T-helper 1 cell (primary cell): ENCODE results near the gene GATB.

Experiments used
- DNase-seq, 5 donors: peaks; one replicate each; pipeline ENCODE4 v3.0.0-alpha.2; 2012 to 2020

GATB gene

DNA sequence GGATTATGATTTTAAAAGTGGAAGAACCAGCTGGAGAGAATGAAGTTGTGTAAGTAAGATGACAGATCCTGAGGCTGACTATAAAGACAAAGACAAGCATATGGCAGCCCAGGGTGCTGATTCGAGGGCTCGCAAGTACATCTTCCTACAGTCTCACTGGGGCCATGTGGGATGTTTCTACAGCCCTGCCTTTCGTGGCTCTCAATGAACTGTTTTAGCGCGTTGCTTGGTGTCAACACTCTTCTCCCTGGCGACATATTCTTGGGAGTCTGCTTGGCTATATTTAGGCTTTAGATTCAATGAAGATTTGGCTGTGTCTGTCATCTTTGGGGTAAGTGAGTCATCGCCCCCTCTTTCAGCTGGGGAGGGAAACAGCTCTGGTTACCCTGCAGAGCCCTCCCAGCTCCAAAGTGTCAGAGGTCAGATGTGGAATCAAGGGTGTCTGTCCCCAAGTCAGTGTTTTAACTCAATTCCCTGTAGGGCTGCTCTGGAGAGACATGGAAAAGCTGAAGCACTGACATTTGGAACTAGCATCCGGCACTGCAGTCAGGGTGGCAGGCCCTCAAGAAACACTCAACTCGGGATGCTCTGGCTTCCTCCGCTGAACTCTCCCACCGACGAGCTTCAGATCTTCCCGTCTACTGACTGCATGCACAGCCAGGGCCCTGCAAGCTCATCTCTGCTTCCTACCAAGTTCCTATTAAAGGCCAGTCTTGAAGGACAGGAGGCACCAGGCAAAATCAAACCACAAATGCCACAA lies 65.7 kb downstream of the GATB start:
- DNase-seq: no peak

DNA sequence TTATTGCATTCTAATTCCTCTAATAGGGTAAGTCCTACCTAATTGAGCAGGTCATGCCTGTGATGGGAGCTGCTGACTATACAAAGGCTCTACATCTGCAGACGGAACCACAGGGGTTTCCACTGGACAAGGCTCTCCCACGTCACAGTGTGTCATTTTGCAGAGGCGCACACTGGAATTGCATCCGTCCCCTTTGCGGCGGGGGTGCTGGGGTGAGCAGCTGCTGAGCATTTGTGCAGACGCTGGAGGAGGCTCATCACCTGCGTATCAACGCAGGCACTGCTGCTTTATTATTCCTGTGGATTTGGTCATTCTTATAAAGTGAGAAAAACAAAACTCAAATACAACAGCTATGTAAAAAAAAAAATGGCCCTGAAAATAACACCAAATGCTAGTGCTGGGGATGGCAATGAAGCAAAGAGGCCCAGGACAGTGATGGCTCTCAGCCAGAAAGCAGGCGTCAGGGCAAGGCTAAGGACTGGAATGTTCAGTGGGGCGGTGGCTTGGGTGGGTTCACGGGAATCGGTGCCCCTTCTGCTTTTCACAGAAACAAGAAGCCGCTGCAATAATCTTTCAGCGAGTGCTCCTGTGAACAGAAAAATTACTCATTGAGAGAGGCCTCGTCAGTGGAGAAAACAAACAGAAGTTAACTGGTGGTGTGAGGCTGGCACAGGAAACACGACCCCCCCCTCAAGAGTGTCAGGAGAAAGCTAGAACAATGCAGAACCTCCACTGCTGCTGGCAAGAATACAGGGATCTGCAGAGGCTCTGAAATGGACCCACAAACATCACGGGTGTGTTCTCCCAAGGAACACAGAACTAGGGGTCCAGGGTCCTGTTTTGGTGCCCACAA lies 67.8 kb downstream of the GATB start:
- no peak for DNase-seq

DNA sequence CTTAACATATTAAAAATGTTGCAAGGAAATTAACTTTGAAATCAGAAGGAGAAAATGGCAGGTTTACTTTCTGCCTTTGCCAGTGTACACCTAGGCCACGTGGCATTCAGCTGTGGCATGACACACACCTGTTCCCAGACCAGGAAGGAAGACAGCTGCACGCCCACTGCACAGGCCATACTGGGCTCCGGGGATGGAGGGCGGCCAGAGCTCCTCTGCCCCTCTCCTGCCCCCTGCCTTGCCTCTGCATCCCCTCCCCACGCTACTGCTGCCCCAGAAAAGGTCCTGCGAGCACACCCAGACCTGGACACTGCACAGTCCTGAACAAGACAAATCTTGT lies 68.4 kb downstream of the GATB start:
- DNase-seq: no peak

DNA sequence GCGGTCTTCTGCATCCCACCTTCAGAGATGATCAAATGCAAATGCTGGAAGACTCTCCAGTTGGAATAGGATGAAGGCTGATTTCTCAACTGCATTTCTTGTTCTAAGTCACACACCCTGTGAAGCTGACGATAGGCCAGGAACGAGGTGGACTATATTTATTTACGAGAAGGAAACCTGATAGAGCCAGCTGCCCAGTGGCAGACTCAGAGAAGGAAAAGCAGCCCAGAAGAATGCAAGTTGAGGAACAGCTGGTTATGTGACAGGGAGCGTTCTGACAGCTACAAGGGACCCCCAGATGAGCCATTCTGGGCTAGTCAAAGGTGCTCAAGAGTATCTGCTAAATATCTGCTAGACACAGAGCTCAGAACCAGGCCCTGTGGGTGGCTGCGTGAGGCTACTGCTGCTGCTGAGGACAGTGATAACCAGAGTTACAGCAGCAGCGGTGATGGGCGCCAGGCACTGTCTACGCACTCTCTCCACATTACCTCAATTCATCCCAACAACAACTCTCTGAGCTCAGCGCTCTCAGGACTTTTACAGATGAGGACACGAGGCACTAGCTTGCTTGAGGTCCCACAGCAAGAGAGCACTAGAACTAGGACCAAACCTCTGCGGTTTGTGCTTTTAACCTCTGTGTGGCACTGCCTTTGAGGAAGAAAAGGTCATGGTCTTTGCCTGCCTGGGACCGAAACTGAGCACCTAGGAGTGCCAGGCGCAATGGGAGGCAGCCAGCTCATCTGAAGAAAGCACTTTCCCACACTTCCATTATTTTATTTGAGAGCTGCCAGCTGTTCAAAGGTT lies 69.0 kb downstream of the GATB start:
- DNase-seq: no peak

DNA sequence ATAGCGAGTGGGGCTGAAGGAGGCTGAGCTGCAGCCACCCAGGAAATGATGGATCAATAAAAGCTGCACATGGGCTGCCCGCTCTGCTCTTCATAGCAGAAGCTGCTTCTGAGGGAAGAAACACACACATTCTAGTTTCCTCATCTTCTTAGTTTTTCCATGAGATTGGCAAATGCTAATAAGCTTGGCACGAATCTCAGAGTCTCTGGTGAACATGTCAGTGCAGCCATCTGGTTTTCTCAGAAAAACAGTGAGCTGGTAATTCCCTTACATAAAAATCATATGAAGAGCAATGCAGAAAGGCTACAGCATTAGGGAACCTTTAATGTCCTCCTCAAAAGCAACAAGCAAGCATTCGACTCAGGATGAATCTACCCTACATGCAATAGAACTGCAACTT lies 69.9 kb downstream of the GATB start:
- no peak for DNase-seq

DNA sequence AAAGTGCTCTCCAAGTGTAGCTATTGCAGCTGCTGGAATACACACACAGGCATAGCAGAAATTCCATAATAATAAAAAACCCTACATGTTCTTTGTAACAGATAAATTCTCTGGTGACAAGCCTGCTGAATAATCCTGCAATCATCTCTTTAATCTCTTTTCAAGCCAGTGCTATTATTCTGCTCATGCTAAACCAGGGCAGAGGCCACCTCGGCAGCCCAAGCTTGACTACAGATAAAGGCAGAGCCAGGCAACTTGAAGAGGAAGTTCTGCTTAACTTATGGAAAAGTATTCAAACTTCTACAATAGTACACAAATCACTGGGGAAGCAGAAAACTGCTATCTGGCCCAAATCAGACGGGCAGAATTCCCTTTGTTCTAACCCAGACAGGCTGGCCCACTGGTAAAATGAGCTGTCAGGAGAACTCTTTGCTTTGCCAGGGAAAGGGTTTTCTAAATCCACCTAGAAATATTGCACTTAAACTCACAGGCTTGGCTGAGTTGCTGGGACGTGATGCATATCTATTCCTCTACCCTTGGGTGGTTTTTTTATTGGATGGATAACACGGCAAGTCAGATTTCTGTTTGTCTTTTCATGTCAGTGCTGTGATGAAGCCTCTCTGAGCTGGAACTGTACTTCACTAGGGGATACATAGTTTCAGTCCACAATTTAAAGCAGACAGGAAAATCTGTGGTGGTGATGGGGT lies 70.5 kb downstream of the GATB start:
- DNase-seq: no peak

DNA sequence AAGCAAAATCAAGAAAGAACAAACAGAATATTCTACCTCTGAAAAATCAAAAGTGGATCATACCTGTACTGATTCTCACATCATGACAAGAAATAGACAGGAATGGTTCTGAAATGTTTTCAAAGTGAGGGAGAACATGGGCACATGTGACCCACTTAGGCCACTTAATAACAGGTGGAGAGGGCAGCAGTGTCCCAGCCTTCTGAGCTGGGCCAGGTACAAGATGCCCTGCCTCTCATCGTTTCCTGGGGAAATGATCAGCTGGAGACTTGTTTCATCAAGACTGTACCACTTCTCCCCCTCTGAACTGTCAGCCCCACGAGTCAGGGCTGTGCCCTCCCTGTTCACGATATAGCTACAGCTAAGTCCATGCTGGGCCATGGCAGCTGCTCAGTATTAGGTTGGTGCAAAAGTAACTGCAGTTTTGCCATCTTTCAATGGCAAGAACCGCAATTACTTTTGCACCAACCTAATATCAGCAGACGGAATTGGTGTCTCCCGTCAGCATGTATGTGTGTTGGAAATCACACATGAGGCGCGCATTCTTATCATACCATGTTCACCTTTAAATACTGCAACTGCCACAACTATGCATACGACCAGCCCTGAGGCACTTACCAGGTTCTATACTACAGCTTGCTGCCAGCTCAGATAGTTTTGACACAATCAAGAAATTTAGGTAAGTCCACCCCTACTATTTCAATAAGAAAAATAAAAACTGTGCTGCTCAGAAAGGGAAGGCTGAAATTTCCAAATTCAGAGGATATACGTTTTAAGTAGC lies 71.4 kb downstream of the GATB start:
- no peak for DNase-seq

DNA sequence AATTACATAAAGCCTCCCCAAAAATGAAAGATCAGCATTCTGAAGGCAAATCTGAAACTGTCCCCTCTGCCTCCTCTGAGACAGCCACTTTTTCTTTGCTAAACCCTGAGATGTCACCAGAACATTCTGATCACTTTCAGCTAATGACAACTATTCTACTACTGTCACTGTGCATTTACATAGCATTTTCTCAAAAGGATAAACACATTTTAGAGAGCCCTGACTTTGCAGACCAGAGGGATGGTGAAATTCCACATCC lies 72.1 kb downstream of the GATB start:
- no peak for DNase-seq

DNA sequence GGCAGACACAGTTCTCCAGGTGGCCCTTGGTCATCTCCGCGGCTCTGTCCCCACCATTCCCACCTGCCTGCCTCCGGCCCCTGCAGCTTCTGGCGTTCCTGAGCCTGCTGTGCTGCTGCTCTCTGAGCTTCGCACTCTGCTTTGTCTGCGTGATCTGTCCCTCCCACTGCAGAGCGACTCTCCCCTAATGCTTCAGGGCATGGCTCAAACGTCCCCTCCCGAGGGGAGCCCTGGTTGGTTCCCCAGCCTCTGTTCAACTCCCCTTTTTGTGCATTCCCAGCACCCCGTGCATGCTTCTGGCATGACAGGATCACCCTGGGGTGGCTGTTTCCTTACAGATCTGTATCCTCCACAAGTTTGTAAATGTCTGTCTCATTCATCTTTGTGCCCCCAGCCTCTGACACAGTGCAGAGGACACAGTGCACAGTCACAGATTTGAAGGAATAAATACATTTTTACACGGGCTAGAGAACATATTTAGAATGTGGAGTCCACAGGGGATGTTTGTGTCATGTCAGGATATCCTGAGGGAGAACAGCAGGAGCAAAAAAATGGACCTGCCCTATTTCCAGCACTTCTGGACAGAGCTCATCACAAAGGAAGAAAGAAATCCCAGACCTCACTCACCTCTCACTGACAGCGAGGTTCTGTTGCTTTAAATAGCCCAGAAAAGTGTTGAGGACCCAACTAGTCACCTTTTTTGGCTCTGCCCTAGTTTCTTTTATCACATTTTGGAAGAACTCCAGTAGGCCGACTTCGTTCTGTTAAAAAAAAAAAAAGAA lies 72.6 kb downstream of the GATB start:
- no peak for DNase-seq

DNA sequence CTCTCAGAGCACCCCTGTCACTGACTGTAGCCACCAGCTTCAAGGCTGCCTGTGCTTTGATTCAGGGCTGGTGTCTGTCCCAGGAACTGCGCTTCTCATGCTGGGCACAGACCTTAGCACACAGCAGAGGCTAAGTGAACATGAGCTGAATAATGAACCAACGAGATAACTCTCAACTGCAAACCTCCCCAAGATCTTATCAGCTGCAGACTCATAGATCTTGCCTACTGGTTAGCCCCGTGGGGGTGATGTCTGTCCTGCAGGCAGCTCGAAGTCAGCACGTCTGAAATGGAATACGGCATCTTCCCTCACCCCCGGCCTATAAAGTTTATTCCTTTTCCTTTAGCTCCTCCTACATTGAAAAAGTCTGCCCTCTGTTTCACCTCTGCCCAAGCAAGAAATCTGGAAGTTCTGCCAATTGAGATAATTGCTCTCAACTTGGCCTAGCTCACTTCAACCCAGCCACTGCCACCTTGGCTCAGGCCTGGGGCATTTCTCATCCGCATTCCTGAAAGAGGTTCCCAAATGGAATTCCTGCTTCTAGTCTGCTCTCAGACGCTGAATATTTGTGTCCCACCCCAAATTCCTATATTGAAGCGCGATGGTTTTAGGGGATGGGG lies 73.7 kb downstream of the GATB start:
- no peak for DNase-seq

DNA sequence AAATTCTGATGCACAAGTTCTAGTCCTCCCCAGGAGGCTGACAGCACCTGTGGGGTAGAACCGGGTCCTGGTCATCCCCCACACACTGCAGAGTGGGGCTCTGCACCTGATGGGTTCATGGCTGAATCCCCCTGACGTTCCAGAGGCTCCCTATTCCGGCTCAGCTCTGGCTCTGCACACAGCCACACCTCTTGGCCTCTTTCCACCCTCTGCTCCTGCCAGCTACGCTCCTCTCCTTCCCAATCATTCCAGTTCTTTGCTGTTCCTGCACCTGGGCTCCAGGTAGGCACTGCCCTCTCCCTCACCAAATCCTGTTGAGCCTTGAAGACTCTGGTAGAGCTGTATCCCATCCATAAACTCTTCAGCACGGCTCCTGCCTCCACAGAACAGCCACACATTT lies 75.5 kb downstream of the GATB start:
- DNase-seq: no peak

DNA sequence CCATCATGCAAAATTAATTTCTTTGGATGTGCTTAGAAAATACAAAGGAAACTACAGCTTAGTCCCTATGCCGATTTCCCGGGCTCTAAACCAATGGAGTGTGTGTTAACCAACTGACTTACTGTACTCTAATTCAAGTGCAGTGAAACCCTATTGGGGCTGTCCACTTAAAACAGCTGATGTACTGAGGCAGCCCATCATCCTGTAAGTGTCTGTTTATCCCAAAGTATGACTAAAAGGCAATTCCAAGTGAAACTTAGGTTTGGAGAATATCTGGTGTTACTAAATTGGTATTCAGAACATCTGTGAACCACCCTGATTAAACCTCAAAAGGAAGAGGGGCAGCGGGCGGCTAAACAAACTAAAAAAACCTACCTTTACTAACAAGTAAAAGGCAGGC lies 79.7 kb downstream of the GATB start:
- DNase-seq: no peak

DNA sequence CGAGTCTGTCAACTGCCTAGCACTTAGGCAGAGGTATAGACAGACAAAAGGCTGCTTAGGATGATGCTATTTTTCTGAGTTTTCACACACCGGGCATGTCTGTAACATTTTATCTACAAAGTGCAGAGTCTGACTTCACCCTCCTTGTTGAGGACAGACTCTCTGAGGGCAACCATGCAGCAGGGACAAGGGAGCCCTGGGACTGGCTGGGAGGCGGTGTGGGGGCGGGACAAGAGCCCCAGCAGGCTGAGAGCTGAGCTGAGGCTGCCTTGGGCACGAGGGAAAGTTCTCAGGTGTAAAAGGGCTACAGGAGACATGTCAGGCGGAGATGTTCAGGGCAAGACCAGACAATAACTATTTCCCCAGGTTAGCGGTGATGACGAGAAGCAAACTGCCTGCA lies 81.6 kb downstream of the GATB start:
- DNase-seq: no peak

DNA sequence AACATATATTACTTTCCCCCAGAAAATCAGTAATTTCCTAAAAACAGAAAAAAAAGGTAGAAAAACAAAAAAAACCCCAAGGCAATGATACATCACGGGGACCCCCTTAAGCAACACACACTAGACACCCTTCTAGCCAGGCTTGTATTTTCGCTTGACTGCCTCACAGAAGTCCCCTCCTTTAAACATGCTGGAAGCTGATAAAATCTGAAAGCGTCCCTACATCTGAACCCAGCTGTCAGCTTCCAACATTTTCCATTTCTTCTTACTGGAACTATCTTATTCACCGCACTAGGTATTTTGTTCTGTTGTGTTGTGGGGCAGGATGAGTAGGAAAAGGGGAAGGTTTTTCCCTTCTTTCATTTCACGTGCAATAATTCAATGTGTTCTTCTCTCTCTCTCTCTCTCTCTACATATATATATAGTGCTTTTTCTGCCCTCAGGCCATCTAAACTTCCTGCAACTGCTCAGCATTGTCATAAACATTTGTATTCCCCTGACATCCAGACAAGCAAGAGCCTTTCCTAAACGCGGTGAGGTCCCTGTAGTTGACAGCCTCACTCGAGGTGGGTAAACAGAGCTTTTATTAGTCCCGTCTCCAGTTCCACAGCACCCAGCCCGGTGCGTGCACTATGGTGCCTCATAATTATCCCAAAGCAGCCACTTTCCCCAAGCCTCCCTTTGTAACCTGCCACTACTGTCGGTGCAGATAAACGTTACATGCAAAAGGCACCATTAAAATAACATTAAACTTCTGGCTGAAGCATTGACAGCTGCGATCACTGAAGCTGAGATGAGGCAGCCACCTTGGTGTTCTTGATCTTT lies 82.5 kb downstream of the GATB start:
- DNase-seq: no peak

DNA sequence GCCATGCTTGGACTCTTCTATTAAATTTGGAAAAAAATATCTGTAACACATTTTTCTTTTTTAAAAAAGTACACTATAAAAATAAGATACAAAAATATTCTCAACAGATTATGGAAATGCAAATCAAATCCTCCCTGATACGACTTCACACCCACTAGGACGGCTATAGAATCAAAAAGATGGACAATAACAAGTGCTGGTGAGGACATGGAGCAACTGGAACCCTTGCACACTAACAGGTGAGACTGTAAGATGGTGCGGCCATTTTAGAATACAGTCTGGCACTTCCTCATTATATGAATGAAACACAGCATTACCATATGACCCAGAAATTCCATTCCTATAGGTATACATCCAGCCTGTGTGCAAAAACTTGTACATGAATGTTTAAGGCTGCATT lies 83.6 kb downstream of the GATB start:
- no peak for DNase-seq

DNA sequence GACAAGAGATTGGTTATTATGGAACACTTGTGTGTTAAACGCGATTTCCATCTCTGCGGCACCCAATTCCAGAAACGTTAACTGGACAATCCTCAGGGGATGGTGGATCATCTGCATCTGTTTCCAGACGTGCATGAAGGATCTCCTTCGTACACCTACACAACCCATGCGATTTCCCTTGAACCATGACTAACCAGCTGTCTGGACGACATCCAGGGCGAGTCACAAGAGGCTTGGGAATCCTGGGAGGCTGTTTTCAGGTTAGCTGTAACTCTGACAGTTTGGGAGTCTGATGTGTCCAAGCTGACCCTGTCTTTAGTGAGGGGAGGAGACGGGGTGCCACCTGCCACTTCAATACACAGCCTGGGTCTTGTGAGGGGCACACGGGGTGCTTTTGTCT lies 84.5 kb downstream of the GATB start:
- DNase-seq: no peak

DNA sequence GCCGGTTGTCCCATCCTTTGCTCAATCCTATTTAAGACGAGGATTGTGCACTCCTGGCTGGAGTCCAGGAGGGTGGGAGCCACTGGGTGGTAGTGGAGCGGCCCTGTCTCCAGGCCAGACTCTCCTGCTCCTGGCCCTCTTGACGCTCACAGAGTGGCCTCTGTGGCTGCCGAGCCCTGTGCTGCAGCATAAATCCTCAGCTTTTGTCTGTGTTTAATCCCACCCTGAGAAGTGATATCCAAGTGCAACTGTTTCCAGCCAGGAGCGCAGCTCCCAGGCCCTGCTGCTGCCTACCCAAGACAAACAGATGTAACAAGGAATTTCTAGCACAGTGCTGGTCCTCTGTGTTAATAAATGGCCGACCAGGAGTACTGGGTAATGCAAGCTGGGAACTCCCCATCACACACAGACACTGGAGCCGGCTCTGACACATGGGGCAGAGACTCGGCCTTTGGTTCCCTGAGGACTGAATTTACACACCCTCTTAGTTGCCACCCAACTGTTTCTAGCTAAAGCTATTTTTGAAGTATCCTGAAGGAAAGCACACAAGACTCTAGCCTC lies 85.3 kb downstream of the GATB start:
- DNase-seq: no peak

DNA sequence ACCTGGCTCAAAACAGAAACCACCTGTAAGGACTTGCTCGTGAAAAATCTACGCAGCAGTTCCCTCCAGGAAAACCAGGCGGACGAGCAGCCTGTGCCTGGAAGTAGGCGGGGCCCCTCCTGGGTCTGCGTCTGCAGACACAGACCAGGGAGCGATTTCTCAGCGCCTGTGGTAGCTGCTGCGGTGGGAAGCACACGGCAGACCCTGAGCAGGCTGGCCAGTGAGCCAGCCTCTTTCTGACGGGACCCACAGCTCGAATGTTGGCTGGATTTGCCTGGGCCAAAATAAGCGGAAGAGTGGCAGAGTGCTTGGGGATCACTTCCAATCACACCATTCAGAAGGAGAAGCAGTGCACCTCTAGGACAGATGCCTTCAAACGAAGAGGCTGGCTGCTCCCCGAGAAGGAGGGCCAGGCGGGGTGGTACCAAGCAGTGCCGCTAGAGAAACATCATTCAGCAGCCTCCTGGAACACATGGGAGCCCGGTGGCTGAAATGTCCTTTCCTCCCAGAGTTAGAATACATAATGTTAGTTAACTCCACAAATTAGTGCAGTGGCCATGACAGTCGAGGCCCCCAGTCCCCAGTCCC lies 85.9 kb downstream of the GATB start:
- DNase-seq: no peak

DNA sequence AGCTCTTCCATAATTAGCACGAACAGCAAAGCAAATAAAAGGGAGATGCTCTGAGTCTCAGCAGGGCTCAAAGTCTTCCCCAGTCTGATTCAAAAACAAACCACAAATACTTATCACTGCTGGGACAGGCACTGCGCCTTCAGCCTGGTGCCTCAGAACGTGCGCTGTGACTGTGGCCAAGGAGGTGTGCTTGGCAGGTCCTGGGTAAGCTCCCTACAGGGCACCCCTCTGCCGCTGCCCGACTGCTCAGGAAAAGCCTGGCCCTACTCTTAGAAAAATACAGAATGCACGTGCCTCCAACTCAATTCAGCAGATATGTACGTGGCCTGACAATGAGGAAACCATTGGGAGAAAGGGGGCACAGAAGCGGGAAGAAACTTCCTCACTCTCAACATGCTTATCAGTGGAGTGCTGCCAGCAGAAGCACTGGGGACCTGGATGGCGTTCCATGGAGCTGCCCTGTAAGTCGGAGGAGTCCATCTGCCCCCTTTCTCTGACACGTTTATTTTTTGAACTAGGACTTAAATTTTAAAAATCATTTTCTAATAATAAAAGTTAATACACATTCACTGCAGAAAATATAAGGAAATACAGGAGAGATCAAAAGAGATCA lies 86.8 kb downstream of the GATB start:
- DNase-seq: no peak
